HepG2 (cell line): Measurements from ENCODE around the gene SEC23IP. TPM values are rescaled to one million over a fixed set of nuclear protein-coding genes. Genes with fewer than 3 reads are reported as not detected.

Source experiments
- AKNA ChIP-seq: sonication (generic); formaldehyde crosslinking; IDR thresholded peaks from 2 replicates; pipeline ENCODE4 v1.4.0; 2020; ENCODE audit warnings: missing genetic modification reagents, borderline replicate concordance
- BRD4 ChIP-seq: sonication (generic); formaldehyde crosslinking; IDR thresholded peaks from 2 replicates; pipeline ENCODE4 v1.4.0; 2020; ENCODE audit warnings: missing genetic modification reagents
- CEBPB ChIP-seq: IDR thresholded peaks from 2 replicates; pipeline ENCODE4 v1.6.1; 2011; ENCODE audit warnings: low read depth, low read length, improper control_type of control experiment, borderline replicate concordance
- CEBPZ ChIP-seq: IDR thresholded peaks from 2 replicates; pipeline ENCODE4 v1.6.1; 2012; ENCODE audit warnings: low read length, improper control_type of control experiment
- KLF6 ChIP-seq: IDR thresholded peaks from 2 replicates; pipeline ENCODE4 v1.8.0; 2016; ENCODE audit warnings: missing biosample characterization, missing genetic modification reagents
- MATR3 ChIP-seq: sonication (generic); formaldehyde crosslinking; IDR thresholded peaks from 2 replicates; pipeline ENCODE4 v1.4.0; 2020; ENCODE audit warnings: missing genetic modification reagents
- NFE2L1 ChIP-seq: sonication (generic); formaldehyde crosslinking; IDR thresholded peaks from 2 replicates; pipeline ENCODE4 v1.4.0; 2020; ENCODE audit warnings: missing genetic modification reagents, mild to moderate bottlenecking, borderline replicate concordance
- NFKB2 ChIP-seq: sonication (generic); formaldehyde crosslinking; IDR thresholded peaks from 2 replicates; pipeline ENCODE4 v1.4.0; 2020; ENCODE audit warnings: missing genetic modification reagents, borderline replicate concordance
- PRMT3 ChIP-seq: sonication (generic); formaldehyde crosslinking; IDR thresholded peaks from 2 replicates; pipeline ENCODE4 v1.8.1; 2022; ENCODE audit warnings: low read depth, mild to moderate bottlenecking, moderate library complexity, missing genetic modification reagents, borderline replicate concordance
- TBX2 ChIP-seq: sonication (generic); formaldehyde crosslinking; IDR thresholded peaks from 2 replicates; pipeline ENCODE4 v1.5.0; 2020; ENCODE audit warnings: missing genetic modification reagents, mild to moderate bottlenecking, borderline replicate concordance
- ZNF335 ChIP-seq: sonication (generic); formaldehyde crosslinking; IDR thresholded peaks from 2 replicates; pipeline ENCODE4 v1.4.0; 2020; ENCODE audit warnings: missing genetic modification reagents
- ZNF44 ChIP-seq: sonication (generic); formaldehyde crosslinking; IDR thresholded peaks from 2 replicates; pipeline ENCODE4 v1.5.1; 2020; ENCODE audit warnings: mild to moderate bottlenecking, missing genetic modification reagents
- ZNF512B ChIP-seq: sonication (generic); formaldehyde crosslinking; IDR thresholded peaks from 2 replicates; pipeline ENCODE4 v1.5.1; 2020; ENCODE audit warnings: missing genetic modification reagents, mild to moderate bottlenecking, borderline replicate concordance
- polyA plus RNA-seq, 8 experiments: library from polyadenylated mRNA; depleted of rRNA in 3 of 8; stranded (reverse) in 7 of 8; unstranded in 1 of 8; fragments of >200 nt; fragmentation: Illumina TruSeq in 4 of 8; extraction: Trizol in 4 of 8; gene quantifications; 2 replicates each; pipeline versions ENCODE4 v1.2.1 to v1.2.3, GENCODE V29; 2011 to 2016; ENCODE audit warnings: low read depth in 4 of 8, missing spikeins in 1 of 8, mixed read lengths in 1 of 8; ENCODE audit not compliant: insufficient read depth in 1 of 8
- total RNA-seq, 5 experiments: library from RNA; depleted of rRNA; stranded (reverse); fragments of >200 nt; fragmentation: Illumina TruSeq; extraction: Trizol; gene quantifications; 2 replicates each; pipeline ENCODE4 v1.2.3, GENCODE V29; 2016; ENCODE audit warnings: low read depth in 1 of 5

The SEC23IP gene
- total and polyA plus RNA-seq, 2 of the 13 experiments (the other 11 are each of a cell fraction or from before 2014, with no cell fraction given): 32.3 to 57.7 TPM

GRCh38 chr10:119872860-119873681 is 19.5 kb upstream of the SEC23IP start (continued):
- TF ChIP-seq CEBPZ (no peak), MATR3 (CRISPR knock-in tag) (no peak), ZNF335 (peak; percentile 60; the same call in 1 of the 2 replicates), AKNA (CRISPR knock-in tag) (no peak), ZNF44 (CRISPR knock-in tag) (no peak), NFE2L1 (CRISPR knock-in tag) (no peak), ZNF512B (CRISPR knock-in tag) (no peak), PRMT3 (peak; percentile 44; the same call in 1 of the 2 replicates), NFKB2 (CRISPR knock-in tag) (peak; percentile 16; the same call in 1 of the 2 replicates), TBX2 (CRISPR knock-in tag) (peak; percentile 37; the same call in 1 of the 2 replicates), CEBPB (no peak), KLF6 (CRISPR knock-in tag) (no peak), BRD4 (peak; percentile 26; the same call in 1 of the 2 replicates)
